Small intestine (tissue), 7 donors: ENCODE results near the gene FNDC3A. TPM values are rescaled to one million over a fixed set of nuclear protein-coding genes. Genes with fewer than 3 reads are reported as not detected.

Experiments used
- DNase-seq, 2 donors: peaks; one replicate each; pipeline versions ENCODE4 v3.0.0 to v3.0.0-alpha.2; 2013
- FAIRE-seq: peaks from 2 replicates; lab custom pipeline; 2012; peaks lifted over from hg19 to GRCh38; lab: Jason Lieb, UNC
- H3K27ac ChIP-seq, 3 donors: one replicate each; pipeline ENCODE4 v1.5.1; 2013; ENCODE audit warnings: low read length in 2 of 3, mild to moderate bottlenecking in 2 of 3, control low read depth in 1 of 3, inconsistent platforms in 1 of 3, low read depth in 1 of 3, moderate library complexity in 1 of 3
- H3K27me3 ChIP-seq, 3 donors: one replicate each; pipeline ENCODE4 v1.6.1; 2013; ENCODE audit warnings: low read length in 3 of 3, inconsistent platforms in 1 of 3; ENCODE audit not compliant: control insufficient read depth in 3 of 3, insufficient read depth in 3 of 3
- H3K36me3 ChIP-seq, 3 donors: one replicate each; pipeline ENCODE4 v1.6.1; 2013; ENCODE audit warnings: low read length in 3 of 3, inconsistent platforms in 1 of 3, low read depth in 1 of 3, mild to moderate bottlenecking in 1 of 3, moderate library complexity in 1 of 3; ENCODE audit not compliant: control insufficient read depth in 3 of 3, insufficient read depth in 2 of 3
- H3K4me1 ChIP-seq, 3 donors: one replicate each; pipeline ENCODE4 v1.6.1; 2013; ENCODE audit warnings: low read length in 2 of 3, inconsistent platforms in 1 of 3, low read depth in 1 of 3, mild to moderate bottlenecking in 1 of 3, moderate library complexity in 1 of 3; ENCODE audit not compliant: control insufficient read depth in 3 of 3, insufficient read depth in 2 of 3
- H3K4me3 ChIP-seq, 3 donors: one replicate each; pipeline ENCODE4 v1.5.1; 2013; ENCODE audit warnings: low read length in 3 of 3, control low read depth in 1 of 3, inconsistent platforms in 1 of 3, low read depth in 1 of 3, mild to moderate bottlenecking in 1 of 3, moderate library complexity in 1 of 3
- H3K9me3 ChIP-seq, 2 donors: one replicate each; pipeline ENCODE4 v1.6.1; 2013; ENCODE audit warnings: low read depth in 1 of 2, low read length in 1 of 2; ENCODE audit not compliant: control insufficient read depth in 2 of 2, insufficient read depth in 1 of 2
- WGBS, 3 donors: extraction: QIAGEN DNeasy Blood & Tissue Kit; methylation state at CpG; one replicate each; pipeline ENCODE4 v1.1.7; 2013; 5-methylcytosine and 5-hydroxymethylcytosine counted together
- polyA plus RNA-seq, 4 donors: library from polyadenylated mRNA; stranded (reverse) in 3 of 4; unstranded in 1 of 4; fragments of 200-250 nt in 3 of 4; fragments of 120-200 nt in 1 of 4; gene quantifications; one replicate each; pipeline versions ENCODE4 v1.2.1 to v1.2.3, GENCODE V29; 2013
- donor health status: healthy with polysubstance abuse.
- donor health status: control.
- donor health status: control.
- donor health status: Bipolar disorder and iron deficiency.
- donor health status: healthy.

The FNDC3A gene
- polyA plus RNA-seq, 4 donors = 18.4 to 60.1 (median 24.7) TPM

DNA sequence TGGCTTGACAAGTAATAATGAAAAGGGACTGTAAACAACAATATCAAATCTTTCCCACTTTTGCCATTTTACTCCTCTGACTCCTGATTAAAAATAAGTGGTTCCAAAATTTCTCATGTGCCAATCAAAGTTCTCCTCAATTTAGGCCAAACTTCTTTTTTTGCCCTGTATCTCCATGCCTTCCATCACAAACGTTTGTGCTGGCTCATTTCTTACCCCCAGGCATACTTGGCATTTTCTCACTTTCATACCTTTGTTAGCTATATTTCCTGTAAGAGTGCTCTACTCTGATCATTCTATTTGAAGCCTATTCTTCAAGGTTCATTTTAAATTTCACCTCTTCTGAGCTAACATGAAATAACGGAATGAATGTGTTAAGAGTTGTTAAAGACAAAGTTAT is 10.0 kb upstream of the FNDC3A start:
- Histone ChIP-seq H3K27me3 (no peaks in the 10 kb centered on the region), H3K27ac (no peak overlapping the region), H3K9me3 (no peaks in the 10 kb centered on the region), H3K4me1 (no peaks in the 10 kb centered on the region), H3K36me3 (no peaks in the 10 kb centered on the region), H3K4me3 (no peak overlapping the region)
- no peak for DNase-seq
- 68 to 71% (median 69%) methylated on average over 2 of the region's 2 CpGs for WGBS, 3 donors
- FAIRE-seq = no peak

DNA sequence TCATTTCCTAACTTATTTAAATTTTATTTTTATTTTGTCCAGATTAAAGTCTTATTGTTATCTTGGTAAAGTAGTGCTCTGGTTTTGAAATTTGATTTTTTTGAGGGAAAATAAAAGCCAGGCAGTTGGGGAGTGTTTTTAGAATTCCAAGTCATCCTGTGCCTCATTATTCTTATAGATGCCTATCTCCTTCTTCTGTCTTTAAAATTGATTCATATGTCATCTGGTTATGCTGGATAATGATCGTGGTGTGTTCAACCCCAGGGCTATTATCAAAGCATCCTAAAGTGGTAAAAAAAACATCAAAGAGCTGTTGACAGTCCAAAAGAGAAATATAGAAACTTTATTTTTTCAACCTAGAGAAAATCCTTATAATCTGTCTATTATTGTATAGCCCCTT is 6.0 kb upstream of the FNDC3A start:
- WGBS, 3 donors = 79 to 95% (median 88%) methylated on average over 1 of the region's 1 CpG
- no peaks in the 10 kb centered on the region for H3K36me3 ChIP-seq
- FAIRE-seq (no peak), DNase-seq (no peak)
- no peaks in the 10 kb centered on the region for H3K4me1 ChIP-seq
- peaks cover 0 to 17% of the 10 kb centered on the region in 2 donors for H3K9me3 ChIP-seq
- H3K27ac ChIP-seq = no peak overlapping the region
- H3K27me3 ChIP-seq = no peaks in the 10 kb centered on the region
- H3K4me3 ChIP-seq = no peak overlapping the region

DNA sequence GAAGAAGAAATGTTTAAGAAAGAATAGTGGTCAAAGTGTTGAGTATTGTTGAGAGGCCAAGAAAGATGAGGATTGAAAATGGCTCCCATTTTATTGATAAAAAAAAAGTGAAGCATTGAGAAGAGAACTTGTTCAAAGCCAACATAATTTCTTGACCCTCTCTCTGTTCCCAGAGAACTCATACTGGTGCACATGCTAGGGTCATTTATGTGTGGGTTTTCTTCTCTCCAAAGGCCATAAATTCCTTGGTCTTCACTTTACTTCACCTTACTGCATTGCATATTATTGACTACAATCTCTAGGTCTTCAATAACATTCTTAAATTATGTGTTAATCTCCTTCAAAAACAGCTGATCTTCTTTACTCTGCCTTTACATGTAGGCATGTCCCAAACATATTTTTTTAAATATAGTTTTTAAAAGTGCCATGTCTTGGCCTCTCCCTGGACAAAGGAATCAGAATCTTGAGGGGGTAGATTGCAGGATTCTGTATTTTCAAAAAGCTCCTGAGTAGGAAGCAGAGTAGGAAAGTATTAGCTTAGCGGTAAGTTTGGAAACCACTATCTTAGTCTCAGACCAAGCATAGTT is 1.8 kb upstream of the FNDC3A start:
- Histone ChIP-seq H3K36me3 (no peaks in the 10 kb centered on the region), H3K27me3 (no peaks in the 10 kb centered on the region), H3K27ac (no peak overlapping the region), H3K9me3 (peaks cover 0 to 17% of the 10 kb centered on the region in 2 donors), H3K4me1 (peaks cover 0 to 5% (median 1%) of the 10 kb centered on the region in 3 donors), H3K4me3 (no peak overlapping the region)
- DNase-seq (no peak), FAIRE-seq (no peak)
- 95 to 100% (median 100%) methylated on average over 1 of the region's 1 CpG for WGBS, 3 donors

DNA sequence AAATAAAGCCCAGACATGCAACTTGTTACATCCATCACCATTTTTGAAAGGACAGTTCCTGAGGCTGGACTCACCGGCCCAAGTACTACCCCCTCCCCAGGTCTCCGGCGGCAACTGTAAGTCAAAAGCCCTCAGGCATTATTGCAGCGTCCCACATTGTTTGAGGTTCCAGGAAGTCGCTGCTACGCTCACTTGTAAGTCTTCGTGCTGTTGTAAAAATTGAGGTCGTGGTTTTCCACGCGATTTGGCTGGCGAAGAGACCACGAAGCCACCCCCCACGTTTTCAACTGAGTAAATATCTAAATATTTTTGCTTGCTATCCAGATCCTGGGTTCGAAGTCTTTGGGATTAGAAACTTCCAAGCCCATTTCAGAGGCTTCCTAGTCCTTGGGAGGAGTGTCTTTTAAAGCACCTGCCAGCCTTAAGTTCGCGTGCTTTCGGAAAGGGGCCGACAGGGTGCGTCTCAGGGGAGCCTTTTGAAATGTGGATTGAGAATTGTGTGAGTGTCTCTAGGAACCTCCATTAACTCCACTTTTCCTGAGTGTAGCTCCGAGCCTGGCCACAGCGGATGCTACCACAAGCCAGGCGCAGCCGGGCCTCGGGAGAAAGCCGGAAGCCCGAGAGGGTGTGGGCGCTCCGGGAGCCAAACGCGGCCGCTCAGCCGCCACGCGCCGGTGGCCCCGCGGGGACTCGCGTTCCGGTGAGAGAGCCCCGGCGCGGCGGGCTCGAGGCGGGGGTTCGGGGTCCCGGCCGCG is 434 bp upstream of the FNDC3A start:
- DNase-seq (peak; percentile 60 to 90), FAIRE-seq (no peak)
- H3K9me3 ChIP-seq = peaks cover 0 to 17% of the 10 kb centered on the region in 2 donors
- no peaks in the 10 kb centered on the region for H3K36me3 ChIP-seq
- H3K4me3 ChIP-seq = peak overlapping the region; percentile 73 to 97 (median 88)
- H3K27me3 ChIP-seq = no peaks in the 10 kb centered on the region
- peak overlapping the region; percentile 97 to 100 (median 100) for H3K27ac ChIP-seq
- WGBS, 3 donors = 0 to 1% (median 0%) methylated on average over 43 to 50 of the region's 50 CpGs
- peaks cover 0 to 11% (median 10%) of the 10 kb centered on the region in 3 donors for H3K4me1 ChIP-seq

DNA sequence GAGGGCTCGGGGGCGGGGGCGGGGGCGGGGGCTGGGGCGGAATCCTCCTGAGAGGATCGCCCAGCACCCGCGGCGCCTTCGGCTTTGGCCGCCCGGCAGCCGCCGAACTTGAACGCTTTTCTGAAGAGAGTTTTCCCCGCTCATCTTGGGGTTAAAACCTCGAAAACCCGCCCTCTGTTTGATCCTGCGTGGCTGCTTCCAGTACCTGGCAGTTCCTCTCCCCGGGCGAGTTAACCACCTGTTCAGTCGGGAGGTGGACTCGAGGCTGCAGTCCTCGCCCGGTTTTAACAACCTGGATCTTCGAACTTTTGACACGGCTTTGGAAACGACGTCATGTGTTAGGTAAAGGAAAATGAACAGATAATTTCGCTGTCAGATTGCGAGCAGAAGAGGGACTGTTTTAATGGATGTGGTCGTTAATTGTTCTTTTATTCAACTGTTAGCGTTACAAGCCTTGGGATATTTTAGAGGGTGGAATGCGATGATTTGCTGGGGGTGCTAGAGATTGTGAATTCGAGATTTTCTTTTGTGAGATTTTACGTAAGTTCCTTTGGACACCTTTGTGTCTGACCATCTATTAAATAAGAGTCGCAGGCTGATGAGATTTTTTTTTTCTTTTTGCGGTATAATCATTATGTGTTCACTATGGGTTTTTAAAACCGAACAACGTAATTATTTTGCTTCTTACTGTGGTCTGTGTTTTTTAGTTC is 1.0 kb downstream of the FNDC3A start:
- DNase-seq = peak; percentile 93 to 94
- H3K4me3 ChIP-seq = peak overlapping the region; percentile 73 to 97 (median 88)
- peaks cover 0 to 11% (median 10%) of the 10 kb centered on the region in 3 donors for H3K4me1 ChIP-seq
- peak overlapping the region; percentile 97 to 100 (median 100) for H3K27ac ChIP-seq
- WGBS, 3 donors = 0 to 1% (median 0%) methylated on average over 30 to 40 of the region's 40 CpGs
- FAIRE-seq = no peak
- no peaks in the 10 kb centered on the region for H3K27me3 ChIP-seq
- peaks cover 0 to 14% of the 10 kb centered on the region in 2 donors for H3K9me3 ChIP-seq
- H3K36me3 ChIP-seq = no peaks in the 10 kb centered on the region

DNA sequence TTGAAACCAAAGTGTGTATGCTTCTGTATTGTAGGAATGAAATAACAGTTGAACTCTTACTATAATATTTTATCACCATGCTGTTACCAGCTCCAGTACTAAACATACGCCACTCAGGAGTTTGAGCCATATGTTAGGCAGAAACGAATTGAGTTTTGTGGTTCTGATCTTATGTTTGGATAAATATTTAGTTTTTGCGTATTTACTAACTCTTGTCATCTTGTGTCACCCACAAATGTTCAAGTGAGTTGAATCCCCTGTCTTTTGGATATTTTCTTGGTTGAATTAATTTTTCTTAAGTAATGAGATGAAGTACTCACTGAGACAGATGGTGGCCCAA is 1.5 kb downstream of the FNDC3A start:
- Histone ChIP-seq H3K27me3 (no peaks in the 10 kb centered on the region), H3K4me1 (peaks cover 0 to 11% (median 10%) of the 10 kb centered on the region in 3 donors), H3K4me3 (peak overlapping the region in 2 of 3 donors; percentile 73 to 88), H3K36me3 (no peaks in the 10 kb centered on the region), H3K9me3 (peaks cover 0 to 9% of the 10 kb centered on the region in 2 donors), H3K27ac (peak overlapping the region in 1 of 3 donors; percentile 100)
- DNase-seq (peak; percentile 29 to 49), FAIRE-seq (no peak)
- WGBS, 3 donors = 3 to 13% (median 4%) methylated on average over 3 of the region's 3 CpGs

DNA sequence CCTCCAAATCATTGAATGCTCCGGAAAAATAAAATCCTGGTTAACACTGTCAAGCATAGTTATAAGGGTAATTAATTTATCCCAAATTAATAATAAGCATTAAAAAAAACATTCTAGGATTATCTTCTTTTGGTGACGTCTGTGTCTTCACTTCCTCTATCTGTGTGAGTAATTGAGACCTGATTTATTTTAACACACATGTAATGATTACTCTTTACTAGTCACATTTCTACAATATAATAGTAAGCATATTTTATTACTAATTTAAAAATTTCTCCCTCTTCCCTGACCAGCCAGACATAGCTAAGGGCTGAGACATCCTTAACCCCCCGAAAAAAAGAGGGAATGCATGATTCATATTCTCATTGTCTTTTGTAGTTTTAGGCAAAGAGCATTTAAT is 2.3 kb downstream of the FNDC3A start:
- H3K9me3 ChIP-seq = peaks cover 0 to 8% of the 10 kb centered on the region in 2 donors
- H3K36me3 ChIP-seq = no peaks in the 10 kb centered on the region
- H3K27me3 ChIP-seq = no peaks in the 10 kb centered on the region
- DNase-seq = no peak
- no peak for FAIRE-seq
- H3K4me3 ChIP-seq = peak overlapping the region in 1 of 3 donors; percentile 88
- peak overlapping the region in 1 of 3 donors; percentile 100 for H3K27ac ChIP-seq
- H3K4me1 ChIP-seq = peaks cover 0 to 11% (median 10%) of the 10 kb centered on the region in 3 donors
- WGBS, 3 donors = 26 to 56% (median 33%) methylated on average over 3 of the region's 3 CpGs

DNA sequence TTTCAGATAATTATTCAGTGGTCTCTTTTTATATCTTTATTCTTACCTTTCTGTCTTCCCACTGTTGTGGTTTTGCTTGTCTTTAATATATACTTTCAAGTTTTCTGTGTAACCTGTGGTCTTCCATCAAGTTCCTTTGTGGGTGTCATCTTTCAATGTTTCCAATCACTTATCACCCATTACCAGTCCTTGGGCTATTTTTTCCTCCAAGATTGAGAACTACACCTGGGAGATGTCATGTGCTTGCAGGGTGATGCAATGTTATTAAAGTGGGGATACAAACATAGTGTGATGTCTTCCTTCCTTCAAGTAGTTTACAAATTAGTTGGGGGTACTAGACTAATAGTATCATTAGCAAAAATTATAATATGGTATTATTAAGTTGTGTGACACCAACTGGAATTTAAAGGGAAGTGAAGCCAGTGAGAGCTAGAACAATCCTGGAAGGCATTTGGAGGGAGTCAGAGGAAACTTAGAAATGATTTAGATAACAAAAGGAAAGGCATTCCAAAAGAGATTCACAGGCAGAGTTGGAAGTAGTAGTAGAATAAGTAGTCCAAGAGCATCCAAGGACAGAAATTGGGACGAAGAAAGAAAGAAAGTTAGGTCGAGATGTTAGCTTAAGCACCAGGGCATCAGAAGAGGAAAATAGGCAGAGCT is 3.4 kb downstream of the FNDC3A start:
- 71 to 89% (median 82%) methylated on average over 2 of the region's 2 CpGs for WGBS, 3 donors
- Histone ChIP-seq H3K27me3 (no peaks in the 10 kb centered on the region), H3K4me3 (no peak overlapping the region), H3K9me3 (peaks cover 0 to 3% of the 10 kb centered on the region in 2 donors), H3K36me3 (no peaks in the 10 kb centered on the region), H3K4me1 (peaks cover 0 to 11% (median 10%) of the 10 kb centered on the region in 3 donors), H3K27ac (no peak overlapping the region)
- FAIRE-seq = peak; percentile 30
- no peak for DNase-seq
